ENCODE data around the gene ZBTB12.

Gene ZBTB12

GRCh38 chr6:31901953-31902643, at the start of gene ZBTB12:
TSS of gene ZBTB12 (minus strand) at chr6:31902086. CDS start at chr6:31901305, 781 bp downstream.
- Histone ChIP-seq H3K36me3 (ENCODE audit: control insufficient read depth, insufficient read depth, low read length) (peaks cover 5% of the 10 kb centered on the region), H3K9ac (ENCODE audit: low read depth, low read length) (peak within 1 kb of the TSS; percentile 58), H3K9me3 (ENCODE audit: control insufficient read depth, insufficient read depth, low read length) (no peaks in the 10 kb centered on the region), H3K4me1 (ENCODE audit: control insufficient read depth, insufficient read depth, low read length) (peaks cover 15% of the 10 kb centered on the region), H3K27ac (ENCODE audit: low read depth, low read length) (peak within 1 kb of the TSS; percentile 77), H3K4me3 (ENCODE audit: low read depth, low read length) (peak within 1 kb of the TSS; percentile 66), H3K27me3 (ENCODE audit: control insufficient read depth, insufficient read depth, low read length) (no peaks in the 10 kb centered on the region)

GRCh38 chr6:31949926-31950548, 48.2 kb upstream of the ZBTB12 start:
- H3K9ac ChIP-seq (ENCODE audit: low read depth, low read length): no peak overlapping the region
- no peak overlapping the region for H3K4me3 ChIP-seq (ENCODE audit: low read depth, low read length)
- H3K36me3 ChIP-seq (ENCODE audit: control insufficient read depth, insufficient read depth, low read length): peaks cover 42% of the 10 kb centered on the region
- H3K27ac ChIP-seq (ENCODE audit: low read depth, low read length): no peak overlapping the region
- peaks cover 4% of the 10 kb centered on the region; the same call in 1 of the 2 replicates for H3K27me3 ChIP-seq (ENCODE audit: control insufficient read depth, insufficient read depth, low read length)
- no peaks in the 10 kb centered on the region for H3K9me3 ChIP-seq (ENCODE audit: control insufficient read depth, insufficient read depth, low read length)
- H3K4me1 ChIP-seq (ENCODE audit: control insufficient read depth, insufficient read depth, low read length): no peaks in the 10 kb centered on the region

DNA sequence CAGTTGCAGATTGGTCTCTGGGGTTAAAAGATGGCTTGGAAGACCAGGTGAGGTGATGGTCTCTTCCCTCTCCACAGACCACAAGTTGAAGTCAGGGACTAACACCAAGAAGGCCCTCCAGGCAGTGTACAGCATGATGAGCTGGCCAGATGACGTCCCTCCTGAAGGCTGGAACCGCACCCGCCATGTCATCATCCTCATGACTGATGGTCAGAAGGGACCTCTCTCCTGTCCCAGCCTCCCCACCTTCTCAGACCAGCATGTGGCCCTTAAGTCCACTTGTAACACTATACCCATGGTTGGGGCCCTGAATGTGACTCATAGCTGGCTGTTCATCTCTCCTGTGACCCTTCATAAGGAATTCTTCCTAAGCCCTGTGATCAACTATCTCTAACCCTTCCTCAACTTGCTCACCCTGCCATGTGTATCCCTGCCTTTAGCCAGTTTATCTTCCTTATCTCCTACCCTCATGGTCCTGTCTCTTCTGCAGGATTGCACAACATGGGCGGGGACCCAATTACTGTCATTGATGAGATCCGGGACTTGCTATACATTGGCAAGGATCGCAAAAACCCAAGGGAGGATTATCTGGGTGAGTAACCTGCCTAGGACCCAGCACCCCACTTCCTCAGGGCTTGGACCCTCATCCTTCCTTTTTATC, 47.0 kb upstream of the ZBTB12 start:
- H3K27ac ChIP-seq (ENCODE audit: low read depth, low read length): no peak overlapping the region
- H3K9ac ChIP-seq (ENCODE audit: low read depth, low read length): no peak overlapping the region
- H3K9me3 ChIP-seq (ENCODE audit: control insufficient read depth, insufficient read depth, low read length): no peaks in the 10 kb centered on the region
- no peak overlapping the region for H3K4me3 ChIP-seq (ENCODE audit: low read depth, low read length)
- H3K4me1 ChIP-seq (ENCODE audit: control insufficient read depth, insufficient read depth, low read length): no peaks in the 10 kb centered on the region
- peaks cover 4% of the 10 kb centered on the region; the same call in 1 of the 2 replicates for H3K27me3 ChIP-seq (ENCODE audit: control insufficient read depth, insufficient read depth, low read length)
- peaks cover 30% of the 10 kb centered on the region for H3K36me3 ChIP-seq (ENCODE audit: control insufficient read depth, insufficient read depth, low read length)

DNA sequence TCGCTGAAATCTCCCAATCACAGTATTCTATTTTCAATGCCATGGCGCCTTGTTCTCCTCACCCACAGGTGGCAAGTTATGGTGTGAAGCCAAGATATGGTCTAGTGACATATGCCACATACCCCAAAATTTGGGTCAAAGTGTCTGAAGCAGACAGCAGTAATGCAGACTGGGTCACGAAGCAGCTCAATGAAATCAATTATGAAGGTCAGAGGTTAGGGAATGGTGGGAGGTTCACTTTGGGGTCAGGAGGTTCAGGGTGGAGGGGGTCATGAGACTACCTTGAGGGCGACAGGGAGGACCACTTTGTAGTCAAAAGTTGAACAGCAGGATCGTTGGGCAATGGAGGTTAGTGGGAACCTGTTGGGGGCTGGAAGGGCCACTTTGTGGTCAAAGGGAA, 46.4 kb upstream of the ZBTB12 start:
- H3K9me3 ChIP-seq (ENCODE audit: control insufficient read depth, insufficient read depth, low read length): no peaks in the 10 kb centered on the region
- H3K27ac ChIP-seq (ENCODE audit: low read depth, low read length): no peak overlapping the region
- no peak overlapping the region for H3K9ac ChIP-seq (ENCODE audit: low read depth, low read length)
- no peaks in the 10 kb centered on the region for H3K4me1 ChIP-seq (ENCODE audit: control insufficient read depth, insufficient read depth, low read length)
- H3K27me3 ChIP-seq (ENCODE audit: control insufficient read depth, insufficient read depth, low read length): peaks cover 4% of the 10 kb centered on the region; the same call in 1 of the 2 replicates
- H3K4me3 ChIP-seq (ENCODE audit: low read depth, low read length): no peak overlapping the region
- peaks cover 24% of the 10 kb centered on the region for H3K36me3 ChIP-seq (ENCODE audit: control insufficient read depth, insufficient read depth, low read length)

- Histone ChIP-seq H3K27ac (ENCODE audit: low read depth, low read length) (no peak overlapping the region), H3K4me3 (ENCODE audit: low read depth, low read length) (no peak overlapping the region), H3K9me3 (ENCODE audit: control insufficient read depth, insufficient read depth, low read length) (no peaks in the 10 kb centered on the region), H3K4me1 (ENCODE audit: control insufficient read depth, insufficient read depth, low read length) (no peaks in the 10 kb centered on the region), H3K27me3 (ENCODE audit: control insufficient read depth, insufficient read depth, low read length) (peaks cover 4% of the 10 kb centered on the region; the same call in 1 of the 2 replicates), H3K9ac (ENCODE audit: low read depth, low read length) (no peak overlapping the region), H3K36me3 (ENCODE audit: control insufficient read depth, insufficient read depth, low read length) (peaks cover 20% of the 10 kb centered on the region)
These were observed 46.0 kb upstream of the ZBTB12 start for GRCh38 chr6:31947864-31948263.

GRCh38 chr6:31947070-31947675, 45.3 kb upstream of the ZBTB12 start:
- Histone ChIP-seq H3K9ac (ENCODE audit: low read depth, low read length) (no peak overlapping the region), H3K27ac (ENCODE audit: low read depth, low read length) (no peak overlapping the region), H3K27me3 (ENCODE audit: control insufficient read depth, insufficient read depth, low read length) (peaks cover 4% of the 10 kb centered on the region; the same call in 1 of the 2 replicates), H3K9me3 (ENCODE audit: control insufficient read depth, insufficient read depth, low read length) (no peaks in the 10 kb centered on the region), H3K4me3 (ENCODE audit: low read depth, low read length) (no peak overlapping the region), H3K4me1 (ENCODE audit: control insufficient read depth, insufficient read depth, low read length) (no peaks in the 10 kb centered on the region), H3K36me3 (ENCODE audit: control insufficient read depth, insufficient read depth, low read length) (peaks cover 13% of the 10 kb centered on the region)

DNA sequence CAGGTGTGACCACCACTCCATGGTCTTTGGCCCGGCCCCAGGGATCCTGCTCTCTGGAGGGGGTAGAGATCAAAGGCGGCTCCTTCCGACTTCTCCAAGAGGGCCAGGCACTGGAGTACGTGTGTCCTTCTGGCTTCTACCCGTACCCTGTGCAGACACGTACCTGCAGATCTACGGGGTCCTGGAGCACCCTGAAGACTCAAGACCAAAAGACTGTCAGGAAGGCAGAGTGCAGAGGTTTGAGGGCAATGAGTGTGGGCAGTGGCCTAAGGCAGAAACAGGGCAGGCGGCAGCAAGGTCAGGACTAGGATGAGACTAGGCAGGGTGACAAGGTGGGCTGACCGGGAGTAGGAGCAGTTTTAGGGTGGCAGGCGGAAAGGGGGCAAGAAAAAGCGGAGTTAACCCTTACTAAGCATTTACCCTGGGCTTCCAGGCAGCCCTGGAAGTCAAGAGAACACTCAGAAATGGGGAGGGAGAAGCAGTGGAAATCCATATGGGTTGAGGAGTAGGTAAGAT, 44.5 kb upstream of the ZBTB12 start:
- H3K36me3 ChIP-seq (ENCODE audit: control insufficient read depth, insufficient read depth, low read length): peaks cover 6% of the 10 kb centered on the region
- peaks cover 4% of the 10 kb centered on the region; the same call in 1 of the 2 replicates for H3K27me3 ChIP-seq (ENCODE audit: control insufficient read depth, insufficient read depth, low read length)
- H3K9ac ChIP-seq (ENCODE audit: low read depth, low read length): no peak overlapping the region
- no peaks in the 10 kb centered on the region for H3K9me3 ChIP-seq (ENCODE audit: control insufficient read depth, insufficient read depth, low read length)
- H3K27ac ChIP-seq (ENCODE audit: low read depth, low read length): no peak overlapping the region
- H3K4me3 ChIP-seq (ENCODE audit: low read depth, low read length): no peak overlapping the region
- no peaks in the 10 kb centered on the region for H3K4me1 ChIP-seq (ENCODE audit: control insufficient read depth, insufficient read depth, low read length)

- Histone ChIP-seq H3K9ac (ENCODE audit: low read depth, low read length) (no peak within 1 kb of the TSS), H3K4me1 (ENCODE audit: control insufficient read depth, insufficient read depth, low read length) (no peaks in the 10 kb centered on the region), H3K27ac (ENCODE audit: low read depth, low read length) (no peak within 1 kb of the TSS), H3K27me3 (ENCODE audit: control insufficient read depth, insufficient read depth, low read length) (peaks cover 4% of the 10 kb centered on the region; the same call in 1 of the 2 replicates), H3K36me3 (ENCODE audit: control insufficient read depth, insufficient read depth, low read length) (peaks cover under 1% of the 10 kb centered on the region; the same call in 1 of the 2 replicates), H3K9me3 (ENCODE audit: control insufficient read depth, insufficient read depth, low read length) (no peaks in the 10 kb centered on the region), H3K4me3 (ENCODE audit: low read depth, low read length) (no peak within 1 kb of the TSS)
These were observed 43.9 kb upstream of the ZBTB12 start, which contains the start of gene CFB for GRCh38 chr6:31945507-31946369. TSS of gene CFB (plus strand) at chr6:31946095. CDS start at chr6:31946222, 127 bp downstream.

- no peak overlapping the region for H3K4me3 ChIP-seq (ENCODE audit: low read depth, low read length)
- no peak overlapping the region for H3K9ac ChIP-seq (ENCODE audit: low read depth, low read length)
- no peak overlapping the region for H3K27ac ChIP-seq (ENCODE audit: low read depth, low read length)
- H3K9me3 ChIP-seq (ENCODE audit: control insufficient read depth, insufficient read depth, low read length): no peaks in the 10 kb centered on the region
- peaks cover 4% of the 10 kb centered on the region; the same call in 1 of the 2 replicates for H3K27me3 ChIP-seq (ENCODE audit: control insufficient read depth, insufficient read depth, low read length)
- H3K4me1 ChIP-seq (ENCODE audit: control insufficient read depth, insufficient read depth, low read length): peaks cover 6% of the 10 kb centered on the region; the same call in 1 of the 2 replicates
- H3K36me3 ChIP-seq (ENCODE audit: control insufficient read depth, insufficient read depth, low read length): no peaks in the 10 kb centered on the region
These were observed 43.2 kb upstream of the ZBTB12 start for GRCh38 chr6:31945154-31945506.

GRCh38 chr6:31943742-31944141, 41.9 kb upstream of the ZBTB12 start:
- Histone ChIP-seq H3K4me3 (ENCODE audit: low read depth, low read length) (no peak overlapping the region), H3K27ac (ENCODE audit: low read depth, low read length) (no peak overlapping the region), H3K9me3 (ENCODE audit: control insufficient read depth, insufficient read depth, low read length) (no peaks in the 10 kb centered on the region), H3K9ac (ENCODE audit: low read depth, low read length) (no peak overlapping the region), H3K36me3 (ENCODE audit: control insufficient read depth, insufficient read depth, low read length) (no peaks in the 10 kb centered on the region), H3K27me3 (ENCODE audit: control insufficient read depth, insufficient read depth, low read length) (peaks cover 4% of the 10 kb centered on the region; the same call in 1 of the 2 replicates), H3K4me1 (ENCODE audit: control insufficient read depth, insufficient read depth, low read length) (peaks cover 7% of the 10 kb centered on the region; the same call in 1 of the 2 replicates)
